ENCODE measurements around the gene ZC3H11A.
"Not testable (repeated sequence)": the region's sequence is repeated elsewhere in the genome, so short reads cannot be mapped to it uniquely, and the experiment has no call there.

Gene ZC3H11A

GRCh38 chr1:203781962-203782361, 13.5 kb upstream of the ZC3H11A start:
- 87% methylated on average over 7 of the region's 7 CpGs for WGBS
- Histone ChIP-seq H3K4me1 (ENCODE audit: insufficient read depth, low read length) (peaks cover 8% of the 10 kb centered on the region), H3K4me3 (ENCODE audit: low read length) (no peak overlapping the region), H3K27ac (ENCODE audit: low read depth, low read length) (no peak overlapping the region), H3K27me3 (ENCODE audit: insufficient read depth, low read length) (no peaks in the 10 kb centered on the region), H3K36me3 (ENCODE audit: insufficient read depth, low read length) (no peaks in the 10 kb centered on the region), H3K9ac (ENCODE audit: low read depth, low read length) (no peak overlapping the region), H3K9me3 (ENCODE audit: insufficient read depth, low read depth, low read length) (no peaks in the 10 kb centered on the region)

- WGBS, result 20% methylated on average over 3 of the region's 3 CpGs
Observed at GRCh38 chr1:203789966-203790365, 5.5 kb upstream of the ZC3H11A start.

GRCh38 chr1:203791498-203791897, 3.9 kb upstream of the ZC3H11A start:
- H3K4me1 ChIP-seq (ENCODE audit: insufficient read depth, low read length), result peaks cover 19% of the 10 kb centered on the region
- no peak overlapping the region for H3K27ac ChIP-seq (ENCODE audit: low read depth, low read length)
- no peaks in the 10 kb centered on the region for H3K27me3 ChIP-seq (ENCODE audit: insufficient read depth, low read length)
- WGBS, result 84% methylated on average over 3 of the region's 3 CpGs
- H3K36me3 ChIP-seq (ENCODE audit: insufficient read depth, low read length), result no peaks in the 10 kb centered on the region
- no peak overlapping the region for H3K9ac ChIP-seq (ENCODE audit: low read depth, low read length)
- no peak overlapping the region for H3K4me3 ChIP-seq (ENCODE audit: low read length)
- H3K9me3 ChIP-seq (ENCODE audit: insufficient read depth, low read depth, low read length), result no peaks in the 10 kb centered on the region

More at GRCh38 chr1:203789966-203790365, 5.5 kb upstream of the ZC3H11A start:
- no peaks in the 10 kb centered on the region for H3K27me3 ChIP-seq (ENCODE audit: insufficient read depth, low read length)
- H3K4me1 ChIP-seq (ENCODE audit: insufficient read depth, low read length), result peaks cover 16% of the 10 kb centered on the region
- H3K4me3 ChIP-seq (ENCODE audit: low read length), result no peak overlapping the region
- H3K27ac ChIP-seq (ENCODE audit: low read depth, low read length), result no peak overlapping the region
- no peak overlapping the region for H3K9ac ChIP-seq (ENCODE audit: low read depth, low read length)
- no peaks in the 10 kb centered on the region for H3K9me3 ChIP-seq (ENCODE audit: insufficient read depth, low read depth, low read length)
- no peaks in the 10 kb centered on the region for H3K36me3 ChIP-seq (ENCODE audit: insufficient read depth, low read length)

DNA sequence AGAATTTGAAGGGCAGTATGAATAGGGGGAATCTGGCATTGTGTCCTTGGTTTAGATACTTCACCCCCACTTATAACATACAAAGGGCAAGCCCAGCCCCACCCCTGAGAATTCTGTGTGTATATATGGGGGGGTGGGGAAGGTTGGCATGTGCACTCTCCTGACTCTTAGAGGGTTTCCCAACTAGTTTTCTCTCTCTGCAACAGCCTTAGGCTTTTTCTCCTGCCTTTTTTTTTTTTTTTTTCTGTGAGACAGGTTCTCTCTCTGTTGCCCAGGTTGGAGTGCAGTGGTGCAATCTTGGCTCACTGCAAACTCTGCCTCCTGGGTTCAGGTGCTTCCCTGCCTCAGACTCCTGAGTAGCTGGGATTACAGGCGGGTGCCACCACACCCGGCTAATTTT, 2.9 kb upstream of the ZC3H11A start:
- 94% methylated on average over 2 of the region's 2 CpGs for WGBS
- Histone ChIP-seq H3K27ac (ENCODE audit: low read depth, low read length) (no peak overlapping the region), H3K4me1 (ENCODE audit: insufficient read depth, low read length) (peaks cover 28% of the 10 kb centered on the region)

GRCh38 chr1:203793561-203793960, 1.9 kb upstream of the ZC3H11A start:
- H3K4me3 ChIP-seq (ENCODE audit: low read length); H3K9ac ChIP-seq (ENCODE audit: low read depth, low read length): not testable (repeated sequence)
- 97% methylated on average over 7 of the region's 7 CpGs for WGBS

More for the DNA sequence above, 2.9 kb upstream of the ZC3H11A start:
- Histone ChIP-seq H3K36me3 (ENCODE audit: insufficient read depth, low read length) (peaks cover 7% of the 10 kb centered on the region), H3K4me3 (ENCODE audit: low read length) (no peak overlapping the region), H3K27me3 (ENCODE audit: insufficient read depth, low read length) (no peaks in the 10 kb centered on the region), H3K9me3 (ENCODE audit: insufficient read depth, low read depth, low read length) (no peaks in the 10 kb centered on the region), H3K9ac (ENCODE audit: low read depth, low read length) (no peak overlapping the region)

GRCh38 chr1:203794764-203795440, 521 bp upstream of the ZC3H11A start:
- peaks cover 31% of the 10 kb centered on the region for H3K36me3 ChIP-seq (ENCODE audit: insufficient read depth, low read length)
- peaks cover 22% of the 10 kb centered on the region for H3K4me1 ChIP-seq (ENCODE audit: insufficient read depth, low read length)
- H3K27me3 ChIP-seq (ENCODE audit: insufficient read depth, low read length), result no peaks in the 10 kb centered on the region
- H3K9me3 ChIP-seq (ENCODE audit: insufficient read depth, low read depth, low read length), result no peaks in the 10 kb centered on the region; the same call in 1 of the 2 replicates
- peak overlapping the region; percentile 100; the same call in 1 of the 2 replicates for H3K27ac ChIP-seq (ENCODE audit: low read depth, low read length)
- peak overlapping the region; percentile 98; the same call in 1 of the 2 replicates for H3K9ac ChIP-seq (ENCODE audit: low read depth, low read length)
- 67% methylated on average over 19 of the region's 19 CpGs for WGBS
- H3K4me3 ChIP-seq (ENCODE audit: low read length), result peak overlapping the region; percentile 80

More at GRCh38 chr1:203793561-203793960, 1.9 kb upstream of the ZC3H11A start:
- Histone ChIP-seq H3K4me1 (ENCODE audit: insufficient read depth, low read length) (peaks cover 28% of the 10 kb centered on the region), H3K36me3 (ENCODE audit: insufficient read depth, low read length) (peaks cover 17% of the 10 kb centered on the region)
- not testable (repeated sequence) for H3K9me3 ChIP-seq (ENCODE audit: insufficient read depth, low read depth, low read length); H3K27me3 ChIP-seq (ENCODE audit: insufficient read depth, low read length); H3K27ac ChIP-seq (ENCODE audit: low read depth, low read length)

DNA sequence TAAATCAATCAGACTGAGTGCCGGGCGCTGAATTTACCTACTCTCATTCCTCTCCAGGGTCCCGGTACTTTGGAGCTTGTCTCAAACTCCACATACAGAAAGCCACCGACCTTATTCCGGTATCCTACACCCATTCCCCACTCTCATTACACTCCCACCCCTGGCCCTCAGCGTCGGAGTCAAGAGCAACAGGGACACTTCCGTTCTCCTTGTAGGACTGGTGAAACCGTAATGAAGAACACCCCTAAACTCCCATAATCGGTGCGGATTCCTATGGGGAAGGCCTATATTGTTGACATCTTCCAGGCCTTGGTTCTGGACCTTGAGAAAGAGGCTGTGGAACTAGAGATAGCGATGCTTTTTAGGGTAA, 798 bp downstream of the ZC3H11A start:
- Histone ChIP-seq H3K9me3 (ENCODE audit: insufficient read depth, low read depth, low read length) (no peaks in the 10 kb centered on the region; the same call in 1 of the 2 replicates), H3K27ac (ENCODE audit: low read depth, low read length) (peak overlapping the region; percentile 100), H3K36me3 (ENCODE audit: insufficient read depth, low read length) (peaks cover 40% of the 10 kb centered on the region), H3K4me3 (ENCODE audit: low read length) (peak overlapping the region; percentile 80), H3K27me3 (ENCODE audit: insufficient read depth, low read length) (no peaks in the 10 kb centered on the region), H3K9ac (ENCODE audit: low read depth, low read length) (peak overlapping the region; percentile 98), H3K4me1 (ENCODE audit: insufficient read depth, low read length) (peaks cover 17% of the 10 kb centered on the region)
- under 1% methylated on average over 12 of the region's 12 CpGs for WGBS

- peak overlapping the region; percentile 80 for H3K4me3 ChIP-seq (ENCODE audit: low read length)
- 96% methylated on average over 2 of the region's 2 CpGs for WGBS
- H3K27me3 ChIP-seq (ENCODE audit: insufficient read depth, low read length), result no peaks in the 10 kb centered on the region
- peak overlapping the region; percentile 98; the same call in 1 of the 2 replicates for H3K9ac ChIP-seq (ENCODE audit: low read depth, low read length)
- peak overlapping the region; percentile 100; the same call in 1 of the 2 replicates for H3K27ac ChIP-seq (ENCODE audit: low read depth, low read length)
- peaks cover 17% of the 10 kb centered on the region for H3K4me1 ChIP-seq (ENCODE audit: insufficient read depth, low read length)
- H3K9me3 ChIP-seq (ENCODE audit: insufficient read depth, low read depth, low read length), result no peaks in the 10 kb centered on the region; the same call in 1 of the 2 replicates
- peaks cover 45% of the 10 kb centered on the region for H3K36me3 ChIP-seq (ENCODE audit: insufficient read depth, low read length)
Observed at GRCh38 chr1:203797216-203797615, 1.8 kb downstream of the ZC3H11A start.

GRCh38 chr1:203797948-203798655, 2.7 kb downstream of the ZC3H11A start:
- Histone ChIP-seq H3K36me3 (ENCODE audit: insufficient read depth, low read length) (peaks cover 52% of the 10 kb centered on the region), H3K9me3 (ENCODE audit: insufficient read depth, low read depth, low read length) (no peaks in the 10 kb centered on the region; the same call in 1 of the 2 replicates), H3K4me3 (ENCODE audit: low read length) (no peak overlapping the region), H3K27ac (ENCODE audit: low read depth, low read length) (no peak overlapping the region), H3K4me1 (ENCODE audit: insufficient read depth, low read length) (peaks cover 17% of the 10 kb centered on the region), H3K27me3 (ENCODE audit: insufficient read depth, low read length) (no peaks in the 10 kb centered on the region), H3K9ac (ENCODE audit: low read depth, low read length) (no peak overlapping the region)
- 93% methylated on average over 6 of the region's 6 CpGs for WGBS

- Histone ChIP-seq H3K4me1 (ENCODE audit: insufficient read depth, low read length) (peaks cover 17% of the 10 kb centered on the region), H3K36me3 (ENCODE audit: insufficient read depth, low read length) (peaks cover 60% of the 10 kb centered on the region), H3K9me3 (ENCODE audit: insufficient read depth, low read depth, low read length) (no peaks in the 10 kb centered on the region; the same call in 1 of the 2 replicates), H3K27ac (ENCODE audit: low read depth, low read length) (no peak overlapping the region), H3K9ac (ENCODE audit: low read depth, low read length) (no peak overlapping the region), H3K4me3 (ENCODE audit: low read length) (no peak overlapping the region), H3K27me3 (ENCODE audit: insufficient read depth, low read length) (no peaks in the 10 kb centered on the region)
- WGBS, result 94% methylated on average over 4 of the region's 4 CpGs
Observed at GRCh38 chr1:203799157-203799556, 3.7 kb downstream of the ZC3H11A start.

GRCh38 chr1:203799971-203800370, 4.5 kb downstream of the ZC3H11A start:
- Histone ChIP-seq H3K27ac (ENCODE audit: low read depth, low read length) (no peak overlapping the region), H3K9me3 (ENCODE audit: insufficient read depth, low read depth, low read length) (no peaks in the 10 kb centered on the region; the same call in 1 of the 2 replicates), H3K9ac (ENCODE audit: low read depth, low read length) (no peak overlapping the region), H3K4me1 (ENCODE audit: insufficient read depth, low read length) (peaks cover 15% of the 10 kb centered on the region), H3K27me3 (ENCODE audit: insufficient read depth, low read length) (no peaks in the 10 kb centered on the region), H3K4me3 (ENCODE audit: low read length) (no peak overlapping the region), H3K36me3 (ENCODE audit: insufficient read depth, low read length) (peaks cover 64% of the 10 kb centered on the region)
- WGBS, result 80% methylated on average over 1 of the region's 1 CpG
